IMR-90 (cell line): Measurements from ENCODE around the gene KRTAP27-1. TPM values are rescaled to one million over a fixed set of nuclear protein-coding genes. Genes with fewer than 3 reads are reported as not detected.

ENCODE experiments used
- ATAC-seq: fragments of 200-7000 bp; cut with Tn5 transposase; 2 replicates; pipeline ENCODE4 v1.9.1; 2020; ENCODE audit warnings: low read depth, mild to moderate bottlenecking, moderate library complexity
- BruUV-seq: library from RNA; stranded (reverse); fragments of 400-500 nt; replicated peaks from 2 replicates; lab custom pipeline; 2021; lab: Mats Ljungman, UMichigan
- CTCF ChIA-PET: fragments of 300-600 bp; formaldehyde crosslinking; extraction: SDS; loops from one replicate; lab custom pipeline; 2021; ENCODE audit warnings: antibody characterized with exemption; lab: Yijun Ruan, JAX
- POLR2A ChIA-PET: fragments of 300-600 bp; sonication (Branson Sonifier 250); formaldehyde crosslinking; loops from one replicate; lab custom pipeline; 2022; ENCODE audit warnings: antibody characterized with exemption; ENCODE audit not compliant: unreplicated experiment; lab: Charles Lee
- DNase-seq: peaks from one replicate; pipeline ENCODE4 v3.0.0; 2013
- H2AFZ ChIP-seq: replicated peaks from 2 replicates; pipeline ENCODE3; 2013; ENCODE audit warnings: low read length, mild to moderate bottlenecking; ENCODE audit not compliant: poor library complexity
- H2AK5ac ChIP-seq: 2 replicates; pipeline ENCODE4 v1.6.1; 2013; ENCODE audit warnings: low read depth, low read length, inconsistent platforms
- H2AK9ac ChIP-seq: replicated peaks from 2 replicates; pipeline ENCODE3; 2013; ENCODE audit warnings: mild to moderate bottlenecking, low read depth, low read length, moderate library complexity; ENCODE audit not compliant: poor library complexity
- H2BK120ac ChIP-seq: 2 replicates; pipeline ENCODE4 v1.6.1; 2013; ENCODE audit warnings: low read depth, low read length, inconsistent platforms
- H2BK15ac ChIP-seq: 3 replicates; pipeline ENCODE4 v1.6.1; 2013; ENCODE audit warnings: low read depth, low read length, inconsistent platforms
- H2BK20ac ChIP-seq: 2 replicates; pipeline ENCODE4 v1.6.1; 2013; ENCODE audit warnings: low read depth, mild to moderate bottlenecking, inconsistent platforms, low read length, moderate library complexity
- H2BK5ac ChIP-seq: 2 replicates; pipeline ENCODE4 v1.6.1; 2013; ENCODE audit warnings: mild to moderate bottlenecking, low read depth, low read length, inconsistent platforms; ENCODE audit not compliant: poor library complexity, severe bottlenecking
- H3K14ac ChIP-seq: replicated peaks from 2 replicates; pipeline ENCODE4 v1.6.1; 2013; ENCODE audit warnings: low read depth, low read length, inconsistent platforms
- H3K18ac ChIP-seq: 2 replicates; pipeline ENCODE4 v1.6.1; 2013; ENCODE audit warnings: low read depth, low read length, control low read depth
- H3K23ac ChIP-seq: 2 replicates; pipeline ENCODE4 v1.6.1; 2013; ENCODE audit warnings: low read depth, low read length, inconsistent platforms
- H3K27ac ChIP-seq: 2 replicates; pipeline ENCODE4 v1.5.1; 2013; ENCODE audit warnings: mild to moderate bottlenecking, control low read depth, low read length; ENCODE audit not compliant: insufficient read depth
- H3K27me3 ChIP-seq: 2 replicates; pipeline ENCODE4 v1.6.1; 2013; ENCODE audit warnings: low read length; ENCODE audit not compliant: control insufficient read depth, insufficient read depth
- H3K36me3 ChIP-seq: 2 replicates; pipeline ENCODE4 v1.6.1; 2013; ENCODE audit warnings: low read length, mixed read lengths; ENCODE audit not compliant: control insufficient read depth, insufficient read depth
- H3K4ac ChIP-seq: 2 replicates; pipeline ENCODE4 v1.6.1; 2013; ENCODE audit warnings: low read depth, low read length, inconsistent platforms
- H3K4me1 ChIP-seq: 2 replicates; pipeline ENCODE4 v1.6.1; 2013; ENCODE audit warnings: low read length, mixed read lengths; ENCODE audit not compliant: control insufficient read depth, insufficient read depth
- H3K4me2 ChIP-seq: 2 replicates; pipeline ENCODE4 v1.6.1; 2013; ENCODE audit warnings: low read depth, mild to moderate bottlenecking, control low read depth, low read length, moderate library complexity
- H3K4me3 ChIP-seq: 2 replicates; pipeline ENCODE4 v1.5.1; 2013; ENCODE audit warnings: low read depth, mild to moderate bottlenecking, control low read depth, low read length, moderate library complexity; ENCODE audit not compliant: insufficient read depth
- H3K56ac ChIP-seq: 2 replicates; pipeline ENCODE4 v1.6.1; 2013; ENCODE audit warnings: low read length, inconsistent platforms; ENCODE audit not compliant: insufficient read depth; ENCODE audit errors: extremely low read depth
- H3K79me1 ChIP-seq, 2 experiments: 2 replicates each; pipeline ENCODE4 v1.6.1; 2013; ENCODE audit warnings: low read length in 2 of 2, inconsistent platforms in 1 of 2, low read depth in 1 of 2
- H3K9ac ChIP-seq: 2 replicates; pipeline ENCODE4 v1.6.1; 2013; ENCODE audit warnings: low read depth, low read length, control low read depth
- H3K9me1 ChIP-seq: 2 replicates; pipeline ENCODE4 v1.6.1; 2013; ENCODE audit warnings: low read length, inconsistent platforms; ENCODE audit not compliant: insufficient read depth
- H3K9me3 ChIP-seq: 2 replicates; pipeline ENCODE4 v1.6.1; 2013; ENCODE audit warnings: low read length; ENCODE audit not compliant: control insufficient read depth, insufficient read depth
- H4K20me1 ChIP-seq: 2 replicates; pipeline ENCODE4 v1.6.1; 2013; ENCODE audit warnings: low read length, inconsistent platforms; ENCODE audit not compliant: insufficient read depth
- H4K5ac ChIP-seq: 2 replicates; pipeline ENCODE4 v1.6.1; 2013; ENCODE audit warnings: mild to moderate bottlenecking, low read depth, low read length, control low read depth
- H4K8ac ChIP-seq, 2 experiments: 2 replicates each; pipeline ENCODE4 v1.6.1; 2013; ENCODE audit warnings: low read depth in 2 of 2, low read length in 2 of 2, control low read depth in 1 of 2, inconsistent platforms in 1 of 2
- H4K91ac ChIP-seq: 2 replicates; pipeline ENCODE4 v1.6.1; 2013; ENCODE audit warnings: low read depth, low read length, inconsistent platforms; ENCODE audit not compliant: insufficient read depth
- MAZ ChIP-seq: IDR thresholded peaks from 2 replicates; pipeline ENCODE4 v1.6.1; 2012; ENCODE audit warnings: low read depth, mild to moderate bottlenecking, low read length, improper control_type of control experiment, moderate library complexity, borderline replicate concordance
- MXI1 ChIP-seq: IDR thresholded peaks from 2 replicates; pipeline ENCODE4 v1.6.1; 2012; ENCODE audit warnings: low read depth, mild to moderate bottlenecking, low read length, moderate library complexity, borderline replicate concordance
- POLR2A ChIP-seq: IDR thresholded peaks from 2 replicates; pipeline ENCODE4 v1.6.1; 2012; ENCODE audit warnings: mild to moderate bottlenecking, low read depth, low read length
- RAD21 ChIP-seq: IDR thresholded peaks from 2 replicates; pipeline ENCODE4 v1.6.1; 2012; ENCODE audit warnings: low read length, improper control_type of control experiment
- SMC3 ChIP-seq: fragments of 150-350 bp; IDR thresholded peaks from 2 replicates; pipeline ENCODE4 v1.6.1; 2016; ENCODE audit warnings: low read depth, mild to moderate bottlenecking, antibody characterized with exemption, low read length, moderate library complexity
- WGBS, 2 experiments: methylation state at CpG; one replicate each; pipeline versions ENCODE4 v1.1.5 to v1.1.7; 2013; ENCODE audit warnings: missing lambda C conversion rate in 2 of 2; ENCODE audit not compliant: insufficient read length in 1 of 2; ENCODE audit errors: extremely low coverage in 2 of 2; 5-methylcytosine and 5-hydroxymethylcytosine counted together
- dilution Hi-C: fragments of 300-500 bp; cut with HindIII; formaldehyde crosslinking; loops from one replicate; pipeline ENCODE4 v1.14.3; 2018; ENCODE audit warnings: low sequenced_read_pairs; ENCODE audit not compliant: unreplicated experiment
- in situ Hi-C: fragments of 300-500 bp; cut with MboI; formaldehyde crosslinking; loops from 3 replicates; pipeline ENCODE4 v1.14.3; 2019; ENCODE audit warnings: low sequenced_read_pairs, inconsistent platforms, mixed read lengths
- intact Hi-C: fragments of 100-400 bp; cut with micrococcal nuclease; formaldehyde crosslinking; loops from 2 replicates; pipeline ENCODE4 v1.10.0; 2022
- polyA plus RNA-seq, 3 experiments: library from polyadenylated mRNA; depleted of rRNA; stranded (reverse); fragments of >200 nt; gene quantifications; 2 replicates each; pipeline ENCODE4 v1.2.3, GENCODE V29; 2012; ENCODE audit warnings: low replicate concordance in 1 of 3
- total RNA-seq: library from RNA; depleted of rRNA; stranded (reverse); fragments of >200 nt; gene quantifications from 2 replicates; pipeline ENCODE4 v1.2.3, GENCODE V29; 2012
- TF ChIP-seq, protein P1 (sequence below): conservative IDR thresholded peaks from 2 replicates; pipeline ENCODE4 v1.5.1; 2012; ENCODE audit warnings: mild to moderate bottlenecking, low read depth, low read length, improper control_type of control experiment

KRTAP27-1 gene
- total and polyA plus RNA-seq, 2 of the 4 experiments (the other 2 are of a cell fraction): not detected

GRCh38 chr21:30340714-30341573 is 3.5 kb upstream of the KRTAP27-1 start:
- CTCF ChIA-PET: interaction anchor here (1.1 kb wide), 1 partner anchor 9 kb away, joined by 7 read pairs; no protein-coding TSS in a partner anchor
- H3K4ac ChIP-seq: no peak overlapping the region
- no peak for ATAC-seq
- no peak overlapping the region for H2AFZ ChIP-seq
- no peaks in the 10 kb centered on the region for H4K20me1 ChIP-seq
- no peak overlapping the region for H3K4me2 ChIP-seq
- H3K79me1 ChIP-seq: no peaks in the 10 kb centered on the region
- no peak for TF ChIP-seq POLR2A
- TF ChIP-seq, protein P1, sequence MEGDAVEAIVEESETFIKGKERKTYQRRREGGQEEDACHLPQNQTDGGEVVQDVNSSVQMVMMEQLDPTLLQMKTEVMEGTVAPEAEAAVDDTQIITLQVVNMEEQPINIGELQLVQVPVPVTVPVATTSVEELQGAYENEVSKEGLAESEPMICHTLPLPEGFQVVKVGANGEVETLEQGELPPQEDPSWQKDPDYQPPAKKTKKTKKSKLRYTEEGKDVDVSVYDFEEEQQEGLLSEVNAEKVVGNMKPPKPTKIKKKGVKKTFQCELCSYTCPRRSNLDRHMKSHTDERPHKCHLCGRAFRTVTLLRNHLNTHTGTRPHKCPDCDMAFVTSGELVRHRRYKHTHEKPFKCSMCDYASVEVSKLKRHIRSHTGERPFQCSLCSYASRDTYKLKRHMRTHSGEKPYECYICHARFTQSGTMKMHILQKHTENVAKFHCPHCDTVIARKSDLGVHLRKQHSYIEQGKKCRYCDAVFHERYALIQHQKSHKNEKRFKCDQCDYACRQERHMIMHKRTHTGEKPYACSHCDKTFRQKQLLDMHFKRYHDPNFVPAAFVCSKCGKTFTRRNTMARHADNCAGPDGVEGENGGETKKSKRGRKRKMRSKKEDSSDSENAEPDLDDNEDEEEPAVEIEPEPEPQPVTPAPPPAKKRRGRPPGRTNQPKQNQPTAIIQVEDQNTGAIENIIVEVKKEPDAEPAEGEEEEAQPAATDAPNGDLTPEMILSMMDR: peak; percentile 44
- TF ChIP-seq SMC3: peak; percentile 45; the same call in 1 of the 2 replicates
- no peak for TF ChIP-seq MXI1
- TF ChIP-seq MAZ: no peak
- peak; percentile 29 for TF ChIP-seq RAD21
- no peak overlapping the region for H2BK15ac ChIP-seq
- no peaks in the 10 kb centered on the region for H3K36me3 ChIP-seq
- H3K56ac ChIP-seq: no peak overlapping the region
- no peak overlapping the region for H3K18ac ChIP-seq
- no peak overlapping the region for H4K91ac ChIP-seq
- dilution Hi-C loops (no loop called here), intact Hi-C loops (no loop called here), in situ Hi-C loops (no loop called here)
- no peak overlapping the region for H2AK5ac ChIP-seq
- no peak overlapping the region for H4K8ac ChIP-seq
- no peaks in the 10 kb centered on the region for H3K9me1 ChIP-seq
- no peak overlapping the region for H2BK120ac ChIP-seq
- peaks cover 13% of the 10 kb centered on the region for H3K9me3 ChIP-seq
- H3K4me1 ChIP-seq: no peaks in the 10 kb centered on the region
- H2BK20ac ChIP-seq: no peak overlapping the region
- no peaks in the 10 kb centered on the region for H3K27me3 ChIP-seq
- no peak overlapping the region for H2AK9ac ChIP-seq
- POLR2A ChIA-PET: no interaction called here
- H3K14ac ChIP-seq: no peak overlapping the region
- no peak overlapping the region for H3K9ac ChIP-seq
- no peak overlapping the region for H3K4me3 ChIP-seq
- DNase-seq: peak; percentile 10
- no CpG with 5 or more reads among the region's 2 CpGs for WGBS, 2 experiments
- H3K27ac ChIP-seq: no peak overlapping the region
- BruUV-seq: no TSS peak
- no peak overlapping the region for H2BK5ac ChIP-seq
- H4K5ac ChIP-seq: no peak overlapping the region
- no peak overlapping the region for H3K23ac ChIP-seq
